ENCODE measurements around the gene RPA3. TPM values are rescaled to one million over a fixed set of nuclear protein-coding genes. Genes with fewer than 3 reads are reported as not detected.

Gene RPA3
- total RNA-seq, 1 experiment from 2014 or later = 87.5 TPM

DNA sequence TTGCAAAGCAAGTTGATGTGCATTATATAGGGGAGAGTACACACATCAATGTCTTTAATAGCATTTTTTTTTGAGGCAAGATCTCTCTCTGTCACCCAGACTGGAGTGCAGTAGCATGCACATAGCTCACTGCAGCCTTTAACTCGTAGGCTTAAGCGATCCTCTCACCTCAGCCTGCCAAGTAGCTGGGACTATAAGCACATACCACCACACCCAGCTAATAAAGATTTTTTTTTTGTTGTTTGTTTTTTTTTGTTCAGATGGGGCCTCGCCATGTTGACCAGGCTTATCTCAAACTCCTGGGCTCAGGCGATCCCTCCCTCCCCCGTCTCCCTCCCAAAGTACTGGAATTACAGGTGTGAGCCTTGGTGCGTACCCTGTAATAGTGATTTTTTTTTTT, 76.3 kb downstream of the RPA3 start:
- ChIA-PET CTCF (interaction anchor here (2.5 kb wide), 1 partner anchor 653 kb away, joined by 8 read pairs; no protein-coding TSS in a partner anchor), POLR2A (no interaction called here), RAD21 (ENCODE audit: low non-redundant PET in 1 of 2, low total read pairs in 2 of 2, uncharacterized antibody in 2 of 2, unreplicated experiment in 2 of 2) (no interaction called here)
- H4K20me1 ChIP-seq (ENCODE audit: insufficient read depth) = no peaks in the 10 kb centered on the region
- no peaks in the 10 kb centered on the region for H3K27me3 ChIP-seq (ENCODE audit: insufficient read depth, low read length)
- no peak overlapping the region for H3K27ac ChIP-seq (ENCODE audit: low read depth, low read length)
- TF ChIP-seq CEBPB (IDR thresholded peaks at IDR 0.05; ENCODE audit: low read depth) (no peak), EGR1 (IDR thresholded peaks at IDR 0.05; ENCODE audit: low read depth) (no peak), ATF3 (IDR thresholded peaks at IDR 0.05) (no peak), SP1 (IDR thresholded peaks at IDR 0.05; ENCODE audit: low read depth) (no peak)
- TF ChIP-seq, protein P1, sequence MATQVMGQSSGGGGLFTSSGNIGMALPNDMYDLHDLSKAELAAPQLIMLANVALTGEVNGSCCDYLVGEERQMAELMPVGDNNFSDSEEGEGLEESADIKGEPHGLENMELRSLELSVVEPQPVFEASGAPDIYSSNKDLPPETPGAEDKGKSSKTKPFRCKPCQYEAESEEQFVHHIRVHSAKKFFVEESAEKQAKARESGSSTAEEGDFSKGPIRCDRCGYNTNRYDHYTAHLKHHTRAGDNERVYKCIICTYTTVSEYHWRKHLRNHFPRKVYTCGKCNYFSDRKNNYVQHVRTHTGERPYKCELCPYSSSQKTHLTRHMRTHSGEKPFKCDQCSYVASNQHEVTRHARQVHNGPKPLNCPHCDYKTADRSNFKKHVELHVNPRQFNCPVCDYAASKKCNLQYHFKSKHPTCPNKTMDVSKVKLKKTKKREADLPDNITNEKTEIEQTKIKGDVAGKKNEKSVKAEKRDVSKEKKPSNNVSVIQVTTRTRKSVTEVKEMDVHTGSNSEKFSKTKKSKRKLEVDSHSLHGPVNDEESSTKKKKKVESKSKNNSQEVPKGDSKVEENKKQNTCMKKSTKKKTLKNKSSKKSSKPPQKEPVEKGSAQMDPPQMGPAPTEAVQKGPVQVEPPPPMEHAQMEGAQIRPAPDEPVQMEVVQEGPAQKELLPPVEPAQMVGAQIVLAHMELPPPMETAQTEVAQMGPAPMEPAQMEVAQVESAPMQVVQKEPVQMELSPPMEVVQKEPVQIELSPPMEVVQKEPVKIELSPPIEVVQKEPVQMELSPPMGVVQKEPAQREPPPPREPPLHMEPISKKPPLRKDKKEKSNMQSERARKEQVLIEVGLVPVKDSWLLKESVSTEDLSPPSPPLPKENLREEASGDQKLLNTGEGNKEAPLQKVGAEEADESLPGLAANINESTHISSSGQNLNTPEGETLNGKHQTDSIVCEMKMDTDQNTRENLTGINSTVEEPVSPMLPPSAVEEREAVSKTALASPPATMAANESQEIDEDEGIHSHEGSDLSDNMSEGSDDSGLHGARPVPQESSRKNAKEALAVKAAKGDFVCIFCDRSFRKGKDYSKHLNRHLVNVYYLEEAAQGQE (IDR thresholded peaks at IDR 0.05; ENCODE audit: low read depth) = no peak
- H3K9me3 ChIP-seq (ENCODE audit: control insufficient read depth in 1 of 2, insufficient read depth in 1 of 2, low read depth in 1 of 2, low read length in 2 of 2) = no peaks in the 10 kb centered on the region
- ATAC-seq = no peak
- H3K9ac ChIP-seq (ENCODE audit: low read length) = no peak overlapping the region
- H3K4me1 ChIP-seq (ENCODE audit: control insufficient read depth in 1 of 2, insufficient read depth in 2 of 2, low read length in 2 of 2) = peaks cover 5 to 16% of the 10 kb centered on the region in 2 experiments; a peak in 2 of 4 replicates
- peaks cover 41% of the 10 kb centered on the region for H3K79me2 ChIP-seq (ENCODE audit: insufficient read depth, low read length)
- no peaks in the 10 kb centered on the region for H3K9me2 ChIP-seq (ENCODE audit: insufficient read depth)
- no peak overlapping the region for H2AFZ ChIP-seq (ENCODE audit: low read depth, low read length, poor library complexity, severe bottlenecking)
- intact Hi-C loops (cut with micrococcal nuclease) = no loop called here
- DNase-seq (ENCODE audit: low read depth, low spot score) = no peak
- H3K4me3 ChIP-seq (replicated peaks in 1 of 2; ENCODE audit: low read depth in 1 of 2, low read length in 2 of 2) = peak overlapping the region in 1 of 2 experiments; percentile 82; a peak in 2 of 4 replicates
- BruUV-seq (replicated peaks) = no TSS peak
- H3K36me3 ChIP-seq (ENCODE audit: control insufficient read depth in 1 of 2, insufficient read depth in 2 of 2, low read length in 2 of 2) = peaks cover 0 to 3% of the 10 kb centered on the region in 2 experiments; a peak in 2 of 4 replicates
- peak overlapping the region; percentile 92 for H3K4me2 ChIP-seq (ENCODE audit: low read length)

Data from HCT116 (cell line).